ENCODE results near the gene FMNL2. TPM values are rescaled to one million over a fixed set of nuclear protein-coding genes. Genes with fewer than 3 reads are reported as not detected.

The FMNL2 gene
- total RNA-seq, 3 donors from 2014 or later (not counting 1 experiment from before 2014, with no cell fraction given), result 0.34 to 3.0 (median 0.78) TPM

DNA sequence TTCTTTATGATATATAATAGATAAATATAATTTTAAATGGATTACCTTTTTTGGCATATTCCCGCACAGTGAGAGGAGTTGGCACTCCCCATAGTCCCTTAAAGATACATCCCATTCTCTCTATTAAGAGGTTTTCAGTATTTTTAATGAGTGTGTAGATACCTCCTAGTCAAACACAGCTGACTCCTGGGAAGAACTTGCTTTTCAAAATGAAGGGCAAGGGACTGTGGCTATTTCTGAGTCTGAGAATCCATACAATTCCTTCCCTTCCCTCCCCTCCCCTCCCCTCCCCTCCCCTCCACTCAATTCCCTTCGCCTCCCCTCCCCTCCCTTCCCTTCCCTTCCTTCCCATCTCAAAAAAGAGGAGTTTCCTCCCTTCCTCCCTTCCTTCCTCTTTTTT, 288.8 kb downstream of the FMNL2 start:
- ATAC-seq, result no peak
- Mint-ChIP-seq H3K27me3 (ENCODE audit: low read depth in 2 of 2) (peaks cover 0 to 8% of the 10 kb centered on the region in 2 donors), H3K9me3 (no peaks in the 10 kb centered on the region), H3K4me3 (no peak overlapping the region), H3K27ac (no peak overlapping the region), H3K4me1 (peaks cover 12 to 13% of the 10 kb centered on the region in 2 donors), H3K36me3 (no peaks in the 10 kb centered on the region)
- Histone ChIP-seq H3K36me3 (ENCODE audit: control insufficient read depth, insufficient read depth, low read length) (no peaks in the 10 kb centered on the region), H3K27ac (ENCODE audit: low read length) (no peak overlapping the region), H3K4me3 (ENCODE audit: low read length) (no peak overlapping the region), H3K27me3 (ENCODE audit: control insufficient read depth, insufficient read depth, low read length) (no peaks in the 10 kb centered on the region), H3K9me3 (ENCODE audit: control insufficient read depth, insufficient read depth, low read length) (no peaks in the 10 kb centered on the region), H3K4me1 (ENCODE audit: control insufficient read depth, insufficient read depth, low read length) (no peaks in the 10 kb centered on the region)
- intact Hi-C loops (cut with micrococcal nuclease), result no loop called here
- DNase-seq, result no peak
- TF ChIP-seq, protein P1, sequence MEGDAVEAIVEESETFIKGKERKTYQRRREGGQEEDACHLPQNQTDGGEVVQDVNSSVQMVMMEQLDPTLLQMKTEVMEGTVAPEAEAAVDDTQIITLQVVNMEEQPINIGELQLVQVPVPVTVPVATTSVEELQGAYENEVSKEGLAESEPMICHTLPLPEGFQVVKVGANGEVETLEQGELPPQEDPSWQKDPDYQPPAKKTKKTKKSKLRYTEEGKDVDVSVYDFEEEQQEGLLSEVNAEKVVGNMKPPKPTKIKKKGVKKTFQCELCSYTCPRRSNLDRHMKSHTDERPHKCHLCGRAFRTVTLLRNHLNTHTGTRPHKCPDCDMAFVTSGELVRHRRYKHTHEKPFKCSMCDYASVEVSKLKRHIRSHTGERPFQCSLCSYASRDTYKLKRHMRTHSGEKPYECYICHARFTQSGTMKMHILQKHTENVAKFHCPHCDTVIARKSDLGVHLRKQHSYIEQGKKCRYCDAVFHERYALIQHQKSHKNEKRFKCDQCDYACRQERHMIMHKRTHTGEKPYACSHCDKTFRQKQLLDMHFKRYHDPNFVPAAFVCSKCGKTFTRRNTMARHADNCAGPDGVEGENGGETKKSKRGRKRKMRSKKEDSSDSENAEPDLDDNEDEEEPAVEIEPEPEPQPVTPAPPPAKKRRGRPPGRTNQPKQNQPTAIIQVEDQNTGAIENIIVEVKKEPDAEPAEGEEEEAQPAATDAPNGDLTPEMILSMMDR (IDR thresholded peaks at IDR 0.05), result no peak
- no CpG with 5 or more reads among the region's 2 CpGs for WGBS (ENCODE audit: insufficient coverage)

DNA sequence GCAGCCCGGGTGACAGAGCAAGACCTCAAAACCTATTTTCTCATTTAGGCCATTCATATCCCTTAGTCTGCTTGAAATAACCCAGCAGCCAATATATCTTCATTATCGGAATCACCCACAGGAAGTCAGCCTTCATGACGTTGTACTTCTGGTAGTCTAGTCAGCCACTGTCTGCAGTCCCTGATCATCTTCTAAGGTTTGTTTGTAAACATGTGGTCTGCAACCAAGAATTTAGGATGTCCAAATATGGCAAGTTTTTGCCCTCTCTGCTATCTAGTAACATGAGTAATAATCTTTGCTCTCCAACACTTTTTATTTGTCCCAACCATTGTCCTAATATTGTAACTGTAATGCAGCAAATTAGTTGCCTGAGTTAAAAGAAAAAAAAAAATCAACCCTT, 289.8 kb downstream of the FMNL2 start:
- intact Hi-C loops (cut with micrococcal nuclease), result no loop called here
- Histone ChIP-seq H3K4me1 (ENCODE audit: control insufficient read depth, insufficient read depth, low read length) (no peaks in the 10 kb centered on the region), H3K4me3 (ENCODE audit: low read length) (no peak overlapping the region), H3K9me3 (ENCODE audit: control insufficient read depth, insufficient read depth, low read length) (no peaks in the 10 kb centered on the region), H3K27ac (ENCODE audit: low read length) (no peak overlapping the region), H3K27me3 (ENCODE audit: control insufficient read depth, insufficient read depth, low read length) (no peaks in the 10 kb centered on the region), H3K36me3 (ENCODE audit: control insufficient read depth, insufficient read depth, low read length) (no peaks in the 10 kb centered on the region)
- peaks cover 0 to 8% of the 10 kb centered on the region in 2 donors for H3K27me3 Mint-ChIP-seq (ENCODE audit: low read depth in 2 of 2)
- ATAC-seq (peak in 2 of 3 donors; percentile 25 to 41), DNase-seq (no peak)
- H3K4me1 Mint-ChIP-seq, result peaks cover 12 to 17% of the 10 kb centered on the region in 2 donors
- 78% methylated on average over 3 of the region's 3 CpGs for WGBS (ENCODE audit: insufficient coverage)
- no peak overlapping the region for H3K27ac Mint-ChIP-seq
- no peaks in the 10 kb centered on the region for H3K36me3 Mint-ChIP-seq
- H3K4me3 Mint-ChIP-seq, result no peak overlapping the region
- H3K9me3 Mint-ChIP-seq, result no peaks in the 10 kb centered on the region
- TF ChIP-seq, protein P1 (IDR thresholded peaks at IDR 0.05), result no peak

DNA sequence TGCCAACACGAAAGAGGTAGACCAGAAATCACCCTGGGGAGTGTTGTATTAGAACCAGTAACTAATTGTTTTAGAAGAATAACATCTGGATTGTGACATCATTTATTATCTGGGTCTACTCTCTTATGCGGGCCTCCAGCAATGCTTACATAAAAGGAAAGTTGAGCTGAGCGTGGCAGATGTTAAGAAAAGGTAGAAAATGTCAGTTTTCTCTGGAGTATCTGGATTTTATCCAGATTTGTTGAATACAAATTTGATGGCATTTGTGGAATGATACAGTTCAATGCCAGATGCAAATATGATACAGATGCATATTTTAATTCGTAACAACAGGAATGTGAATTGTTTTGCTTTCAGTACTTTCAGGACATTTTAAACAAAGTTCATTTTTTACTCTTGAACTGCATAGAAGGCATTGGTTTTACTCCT, 292.0 kb downstream of the FMNL2 start:
- no peak overlapping the region for H3K27ac Mint-ChIP-seq
- Histone ChIP-seq H3K9me3 (ENCODE audit: control insufficient read depth, insufficient read depth, low read length) (no peaks in the 10 kb centered on the region), H3K4me3 (ENCODE audit: low read length) (no peak overlapping the region), H3K27ac (ENCODE audit: low read length) (no peak overlapping the region), H3K36me3 (ENCODE audit: control insufficient read depth, insufficient read depth, low read length) (no peaks in the 10 kb centered on the region), H3K4me1 (ENCODE audit: control insufficient read depth, insufficient read depth, low read length) (no peaks in the 10 kb centered on the region), H3K27me3 (ENCODE audit: control insufficient read depth, insufficient read depth, low read length) (no peaks in the 10 kb centered on the region)
- TF ChIP-seq, protein P1 (IDR thresholded peaks at IDR 0.05), result no peak
- H3K27me3 Mint-ChIP-seq (ENCODE audit: low read depth in 2 of 2), result no peaks in the 10 kb centered on the region
- H3K9me3 Mint-ChIP-seq, result no peaks in the 10 kb centered on the region
- H3K4me3 Mint-ChIP-seq, result no peak overlapping the region
- no peak for DNase-seq
- H3K4me1 Mint-ChIP-seq, result peaks cover 0 to 4% of the 10 kb centered on the region in 2 donors
- no peaks in the 10 kb centered on the region for H3K36me3 Mint-ChIP-seq
- ATAC-seq, result no peak
- intact Hi-C loops (cut with micrococcal nuclease), result no loop called here
- WGBS (ENCODE audit: insufficient coverage), result 82% methylated on average over 4 of the region's 4 CpGs

DNA sequence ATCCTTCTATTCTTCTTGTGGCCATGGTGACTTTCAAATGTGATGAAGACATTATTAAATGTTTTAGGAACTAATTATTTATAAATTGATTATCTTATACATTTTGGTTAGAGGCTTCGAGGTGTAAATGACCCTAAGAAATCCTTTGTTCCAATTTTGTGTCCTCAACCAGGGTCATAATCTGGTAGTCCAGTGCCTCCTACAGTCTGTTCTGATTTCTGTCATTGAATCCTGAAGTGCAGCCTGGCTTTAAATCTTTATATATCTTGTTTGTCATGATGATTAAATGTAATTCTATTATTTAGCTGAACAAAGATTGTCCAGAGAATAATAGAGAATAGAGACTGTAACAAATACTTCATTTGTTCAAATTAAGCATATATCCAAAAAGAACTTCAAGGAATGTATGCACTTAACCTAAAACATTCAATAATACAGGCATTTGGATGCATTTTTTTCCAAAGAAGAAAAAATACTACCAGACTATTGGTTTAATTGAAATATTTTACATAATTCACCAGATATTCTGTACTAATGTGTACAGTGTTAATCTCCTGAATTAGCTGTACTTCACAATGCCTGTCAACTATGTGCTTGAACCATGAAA, 292.5 kb downstream of the FMNL2 start:
- WGBS (ENCODE audit: insufficient coverage), result 13% methylated on average over 1 of the region's 1 CpG
- no peaks in the 10 kb centered on the region for H3K27me3 ChIP-seq (ENCODE audit: control insufficient read depth, insufficient read depth, low read length)
- H3K36me3 ChIP-seq (ENCODE audit: control insufficient read depth, insufficient read depth, low read length), result no peaks in the 10 kb centered on the region
- H3K4me3 Mint-ChIP-seq, result no peak overlapping the region
- H3K9me3 Mint-ChIP-seq, result no peaks in the 10 kb centered on the region
- ATAC-seq (peak in 2 of 3 donors; percentile 33 to 46), DNase-seq (peak in 1 of 2 donors; percentile 9)
- H3K36me3 Mint-ChIP-seq, result no peaks in the 10 kb centered on the region
- no peaks in the 10 kb centered on the region for H3K9me3 ChIP-seq (ENCODE audit: control insufficient read depth, insufficient read depth, low read length)
- TF ChIP-seq, protein P1 (IDR thresholded peaks at IDR 0.05), result peak; percentile 49
- no peaks in the 10 kb centered on the region for H3K27me3 Mint-ChIP-seq (ENCODE audit: low read depth in 2 of 2)
- no peaks in the 10 kb centered on the region for H3K4me1 ChIP-seq (ENCODE audit: control insufficient read depth, insufficient read depth, low read length)
- no peak overlapping the region for H3K4me3 ChIP-seq (ENCODE audit: low read length)
- H3K27ac Mint-ChIP-seq, result no peak overlapping the region
- peaks cover 0 to 4% of the 10 kb centered on the region in 2 donors for H3K4me1 Mint-ChIP-seq
- H3K27ac ChIP-seq (ENCODE audit: low read length), result no peak overlapping the region
- intact Hi-C loops (cut with micrococcal nuclease), result no loop called here

All from natural killer cell (primary cell).